IMR-90 (cell line): ENCODE measurements around the gene CCDC102A. TPM values are rescaled to one million over a fixed set of nuclear protein-coding genes. Genes with fewer than 3 reads are reported as not detected.

Source experiments
- ATAC-seq: fragments of 200-7000 bp; cut with Tn5 transposase; 2 replicates; pipeline ENCODE4 v1.9.1; 2020; ENCODE audit warnings: low read depth, mild to moderate bottlenecking, moderate library complexity
- BruUV-seq: library from RNA; stranded (reverse); fragments of 400-500 nt; replicated peaks from 2 replicates; lab custom pipeline; 2021; lab: Mats Ljungman, UMichigan
- CTCF ChIA-PET: fragments of 300-600 bp; formaldehyde crosslinking; extraction: SDS; loops from one replicate; lab custom pipeline; 2021; ENCODE audit warnings: antibody characterized with exemption; lab: Yijun Ruan, JAX
- POLR2A ChIA-PET: fragments of 300-600 bp; sonication (Branson Sonifier 250); formaldehyde crosslinking; loops from one replicate; lab custom pipeline; 2022; ENCODE audit warnings: antibody characterized with exemption; ENCODE audit not compliant: unreplicated experiment; lab: Charles Lee
- DNase-seq: peaks from one replicate; pipeline ENCODE4 v3.0.0; 2013
- H2AFZ ChIP-seq: replicated peaks from 2 replicates; pipeline ENCODE3; 2013; ENCODE audit warnings: low read length, mild to moderate bottlenecking; ENCODE audit not compliant: poor library complexity
- H2AK5ac ChIP-seq: 2 replicates; pipeline ENCODE4 v1.6.1; 2013; ENCODE audit warnings: low read depth, low read length, inconsistent platforms
- H2AK9ac ChIP-seq: replicated peaks from 2 replicates; pipeline ENCODE3; 2013; ENCODE audit warnings: mild to moderate bottlenecking, low read depth, low read length, moderate library complexity; ENCODE audit not compliant: poor library complexity
- H2BK120ac ChIP-seq: 2 replicates; pipeline ENCODE4 v1.6.1; 2013; ENCODE audit warnings: low read depth, low read length, inconsistent platforms
- H2BK15ac ChIP-seq: 3 replicates; pipeline ENCODE4 v1.6.1; 2013; ENCODE audit warnings: low read depth, low read length, inconsistent platforms
- H2BK20ac ChIP-seq: 2 replicates; pipeline ENCODE4 v1.6.1; 2013; ENCODE audit warnings: low read depth, mild to moderate bottlenecking, inconsistent platforms, low read length, moderate library complexity
- H2BK5ac ChIP-seq: 2 replicates; pipeline ENCODE4 v1.6.1; 2013; ENCODE audit warnings: mild to moderate bottlenecking, low read depth, low read length, inconsistent platforms; ENCODE audit not compliant: poor library complexity, severe bottlenecking
- H3K14ac ChIP-seq: replicated peaks from 2 replicates; pipeline ENCODE4 v1.6.1; 2013; ENCODE audit warnings: low read depth, low read length, inconsistent platforms
- H3K18ac ChIP-seq: 2 replicates; pipeline ENCODE4 v1.6.1; 2013; ENCODE audit warnings: low read depth, low read length, control low read depth
- H3K23ac ChIP-seq: 2 replicates; pipeline ENCODE4 v1.6.1; 2013; ENCODE audit warnings: low read depth, low read length, inconsistent platforms
- H3K27ac ChIP-seq: 2 replicates; pipeline ENCODE4 v1.5.1; 2013; ENCODE audit warnings: mild to moderate bottlenecking, control low read depth, low read length; ENCODE audit not compliant: insufficient read depth
- H3K27me3 ChIP-seq: 2 replicates; pipeline ENCODE4 v1.6.1; 2013; ENCODE audit warnings: low read length; ENCODE audit not compliant: control insufficient read depth, insufficient read depth
- H3K36me3 ChIP-seq: 2 replicates; pipeline ENCODE4 v1.6.1; 2013; ENCODE audit warnings: low read length, mixed read lengths; ENCODE audit not compliant: control insufficient read depth, insufficient read depth
- H3K4ac ChIP-seq: 2 replicates; pipeline ENCODE4 v1.6.1; 2013; ENCODE audit warnings: low read depth, low read length, inconsistent platforms
- H3K4me1 ChIP-seq: 2 replicates; pipeline ENCODE4 v1.6.1; 2013; ENCODE audit warnings: low read length, mixed read lengths; ENCODE audit not compliant: control insufficient read depth, insufficient read depth
- H3K4me2 ChIP-seq: 2 replicates; pipeline ENCODE4 v1.6.1; 2013; ENCODE audit warnings: low read depth, mild to moderate bottlenecking, control low read depth, low read length, moderate library complexity
- H3K4me3 ChIP-seq: 2 replicates; pipeline ENCODE4 v1.5.1; 2013; ENCODE audit warnings: low read depth, mild to moderate bottlenecking, control low read depth, low read length, moderate library complexity; ENCODE audit not compliant: insufficient read depth
- H3K56ac ChIP-seq: 2 replicates; pipeline ENCODE4 v1.6.1; 2013; ENCODE audit warnings: low read length, inconsistent platforms; ENCODE audit not compliant: insufficient read depth; ENCODE audit errors: extremely low read depth
- H3K79me1 ChIP-seq, 2 experiments: 2 replicates each; pipeline ENCODE4 v1.6.1; 2013; ENCODE audit warnings: low read length in 2 of 2, inconsistent platforms in 1 of 2, low read depth in 1 of 2
- H3K9ac ChIP-seq: 2 replicates; pipeline ENCODE4 v1.6.1; 2013; ENCODE audit warnings: low read depth, low read length, control low read depth
- H3K9me1 ChIP-seq: 2 replicates; pipeline ENCODE4 v1.6.1; 2013; ENCODE audit warnings: low read length, inconsistent platforms; ENCODE audit not compliant: insufficient read depth
- H3K9me3 ChIP-seq: 2 replicates; pipeline ENCODE4 v1.6.1; 2013; ENCODE audit warnings: low read length; ENCODE audit not compliant: control insufficient read depth, insufficient read depth
- H4K20me1 ChIP-seq: 2 replicates; pipeline ENCODE4 v1.6.1; 2013; ENCODE audit warnings: low read length, inconsistent platforms; ENCODE audit not compliant: insufficient read depth
- H4K5ac ChIP-seq: 2 replicates; pipeline ENCODE4 v1.6.1; 2013; ENCODE audit warnings: mild to moderate bottlenecking, low read depth, low read length, control low read depth
- H4K8ac ChIP-seq, 2 experiments: 2 replicates each; pipeline ENCODE4 v1.6.1; 2013; ENCODE audit warnings: low read depth in 2 of 2, low read length in 2 of 2, control low read depth in 1 of 2, inconsistent platforms in 1 of 2
- H4K91ac ChIP-seq: 2 replicates; pipeline ENCODE4 v1.6.1; 2013; ENCODE audit warnings: low read depth, low read length, inconsistent platforms; ENCODE audit not compliant: insufficient read depth
- BHLHE40 ChIP-seq: fragments of 150-350 bp; IDR thresholded peaks from 2 replicates; pipeline ENCODE4 v1.6.1; 2016; ENCODE audit warnings: mild to moderate bottlenecking, low read depth, low read length
- CEBPB ChIP-seq: IDR thresholded peaks from 2 replicates; pipeline ENCODE4 v1.6.1; 2012; ENCODE audit warnings: low read depth, low read length, improper control_type of control experiment
- CHD1 ChIP-seq: IDR thresholded peaks from 2 replicates; pipeline ENCODE4 v1.6.1; 2012; ENCODE audit warnings: low read depth, low read length, improper control_type of control experiment
- FOS ChIP-seq: fragments of 150-350 bp; IDR thresholded peaks from 2 replicates; pipeline ENCODE4 v1.6.1; 2016; ENCODE audit warnings: low read depth, low read length
- MAFK ChIP-seq: IDR thresholded peaks from 2 replicates; pipeline ENCODE4 v1.6.1; 2012; ENCODE audit warnings: low read depth, low read length, improper control_type of control experiment
- MAZ ChIP-seq: IDR thresholded peaks from 2 replicates; pipeline ENCODE4 v1.6.1; 2012; ENCODE audit warnings: low read depth, mild to moderate bottlenecking, low read length, improper control_type of control experiment, moderate library complexity, borderline replicate concordance
- NFE2L2 ChIP-seq: fragments of 150-350 bp; IDR thresholded peaks from 2 replicates; pipeline ENCODE4 v1.6.1; 2016; ENCODE audit warnings: low read depth, mild to moderate bottlenecking, low read length
- POLR2A ChIP-seq: IDR thresholded peaks from 2 replicates; pipeline ENCODE4 v1.6.1; 2012; ENCODE audit warnings: mild to moderate bottlenecking, low read depth, low read length
- RCOR1 ChIP-seq: IDR thresholded peaks from 2 replicates; pipeline ENCODE4 v1.6.1; 2012; ENCODE audit warnings: mild to moderate bottlenecking, low read length, improper control_type of control experiment; ENCODE audit not compliant: insufficient replicate concordance
- WGBS, 2 experiments: methylation state at CpG; one replicate each; pipeline versions ENCODE4 v1.1.5 to v1.1.7; 2013; ENCODE audit warnings: missing lambda C conversion rate in 2 of 2; ENCODE audit not compliant: insufficient read length in 1 of 2; ENCODE audit errors: extremely low coverage in 2 of 2; 5-methylcytosine and 5-hydroxymethylcytosine counted together
- dilution Hi-C: fragments of 300-500 bp; cut with HindIII; formaldehyde crosslinking; loops from one replicate; pipeline ENCODE4 v1.14.3; 2018; ENCODE audit warnings: low sequenced_read_pairs; ENCODE audit not compliant: unreplicated experiment
- in situ Hi-C: fragments of 300-500 bp; cut with MboI; formaldehyde crosslinking; loops from 3 replicates; pipeline ENCODE4 v1.14.3; 2019; ENCODE audit warnings: low sequenced_read_pairs, inconsistent platforms, mixed read lengths
- intact Hi-C: fragments of 100-400 bp; cut with micrococcal nuclease; formaldehyde crosslinking; loops from 2 replicates; pipeline ENCODE4 v1.10.0; 2022
- polyA plus RNA-seq, 3 experiments: library from polyadenylated mRNA; depleted of rRNA; stranded (reverse); fragments of >200 nt; gene quantifications; 2 replicates each; pipeline ENCODE4 v1.2.3, GENCODE V29; 2012; ENCODE audit warnings: low replicate concordance in 1 of 3
- total RNA-seq: library from RNA; depleted of rRNA; stranded (reverse); fragments of >200 nt; gene quantifications from 2 replicates; pipeline ENCODE4 v1.2.3, GENCODE V29; 2012
- TF ChIP-seq, protein P1 (sequence below): fragments of 150-350 bp; IDR thresholded peaks from 2 replicates; pipeline ENCODE4 v1.6.1; 2017; ENCODE audit warnings: mild to moderate bottlenecking, antibody characterized with exemption, low read length, low read depth
- TF ChIP-seq, protein P2 (sequence below): fragments of 150-350 bp; IDR thresholded peaks from 2 replicates; pipeline ENCODE4 v1.6.1; 2016; ENCODE audit warnings: low read depth, mild to moderate bottlenecking, low read length, moderate library complexity, borderline replicate concordance
- TF ChIP-seq, protein P3 (sequence below): conservative IDR thresholded peaks from 2 replicates; pipeline ENCODE4 v1.5.1; 2012; ENCODE audit warnings: mild to moderate bottlenecking, low read depth, low read length, improper control_type of control experiment

The CCDC102A gene
- total and polyA plus RNA-seq, 2 of the 4 experiments (the other 2 are of a cell fraction), result 5.4 to 8.5 TPM

DNA sequence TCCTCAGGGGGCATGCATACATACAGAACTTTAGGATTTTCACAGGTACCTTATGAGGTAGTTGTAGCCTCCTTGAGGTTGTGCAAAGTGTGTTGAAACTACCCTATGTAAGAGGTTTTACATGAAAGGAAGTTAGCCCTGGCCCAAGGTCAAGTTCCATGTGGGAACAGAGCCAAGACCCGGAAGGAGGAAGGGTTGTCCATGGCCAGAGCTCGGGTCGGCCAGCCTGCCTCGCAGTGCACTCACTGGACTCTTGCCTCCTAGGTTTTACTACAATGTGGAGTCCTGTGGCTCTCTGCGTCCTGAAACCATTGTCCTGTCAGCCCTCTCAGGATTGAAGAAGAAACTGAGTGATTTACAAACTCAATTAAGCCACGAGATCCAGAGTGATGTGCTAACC, 65.7 kb downstream of the CCDC102A start:
- CTCF ChIA-PET, result no interaction called here
- ATAC-seq, result no peak
- no peak for DNase-seq

More for the DNA sequence above, 65.7 kb downstream of the CCDC102A start:
- Histone ChIP-seq H2BK5ac (no peak overlapping the region), H3K4ac (no peak overlapping the region), H2BK20ac (no peak overlapping the region), H3K14ac (no peak overlapping the region), H3K27me3 (no peaks in the 10 kb centered on the region), H3K18ac (no peak overlapping the region), H2AFZ (no peak overlapping the region), H4K91ac (no peak overlapping the region), H3K4me1 (no peaks in the 10 kb centered on the region), H3K9ac (no peak overlapping the region), H3K9me3 (no peaks in the 10 kb centered on the region), H3K4me2 (no peak overlapping the region), H2BK120ac (no peak overlapping the region), H4K20me1 (0 out of 2 replicates have a peak, but pooled peaks cover 12% of the 10 kb centered on the region), H2BK15ac (no peak overlapping the region), H4K8ac (no peak overlapping the region), H2AK5ac (no peak overlapping the region), H3K36me3 (peaks cover 62% of the 10 kb centered on the region), H3K9me1 (no peaks in the 10 kb centered on the region), H3K23ac (no peak overlapping the region), H3K79me1 (peaks cover 7 to 20% of the 10 kb centered on the region in 2 experiments), H2AK9ac (no peak overlapping the region), H3K27ac (no peak overlapping the region), H3K56ac (no peak overlapping the region), H3K4me3 (no peak overlapping the region), H4K5ac (no peak overlapping the region)
- TF ChIP-seq CHD1 (no peak), MAZ (no peak), RCOR1 (no peak), POLR2A (no peak), MAFK (no peak), FOS (no peak), CEBPB (no peak), BHLHE40 (no peak), NFE2L2 (no peak)
- TF ChIP-seq, protein P1, sequence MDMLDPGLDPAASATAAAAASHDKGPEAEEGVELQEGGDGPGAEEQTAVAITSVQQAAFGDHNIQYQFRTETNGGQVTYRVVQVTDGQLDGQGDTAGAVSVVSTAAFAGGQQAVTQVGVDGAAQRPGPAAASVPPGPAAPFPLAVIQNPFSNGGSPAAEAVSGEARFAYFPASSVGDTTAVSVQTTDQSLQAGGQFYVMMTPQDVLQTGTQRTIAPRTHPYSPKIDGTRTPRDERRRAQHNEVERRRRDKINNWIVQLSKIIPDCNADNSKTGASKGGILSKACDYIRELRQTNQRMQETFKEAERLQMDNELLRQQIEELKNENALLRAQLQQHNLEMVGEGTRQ, result no peak
- TF ChIP-seq, protein P2, sequence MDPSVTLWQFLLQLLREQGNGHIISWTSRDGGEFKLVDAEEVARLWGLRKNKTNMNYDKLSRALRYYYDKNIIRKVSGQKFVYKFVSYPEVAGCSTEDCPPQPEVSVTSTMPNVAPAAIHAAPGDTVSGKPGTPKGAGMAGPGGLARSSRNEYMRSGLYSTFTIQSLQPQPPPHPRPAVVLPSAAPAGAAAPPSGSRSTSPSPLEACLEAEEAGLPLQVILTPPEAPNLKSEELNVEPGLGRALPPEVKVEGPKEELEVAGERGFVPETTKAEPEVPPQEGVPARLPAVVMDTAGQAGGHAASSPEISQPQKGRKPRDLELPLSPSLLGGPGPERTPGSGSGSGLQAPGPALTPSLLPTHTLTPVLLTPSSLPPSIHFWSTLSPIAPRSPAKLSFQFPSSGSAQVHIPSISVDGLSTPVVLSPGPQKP, result no peak
- TF ChIP-seq, protein P3, sequence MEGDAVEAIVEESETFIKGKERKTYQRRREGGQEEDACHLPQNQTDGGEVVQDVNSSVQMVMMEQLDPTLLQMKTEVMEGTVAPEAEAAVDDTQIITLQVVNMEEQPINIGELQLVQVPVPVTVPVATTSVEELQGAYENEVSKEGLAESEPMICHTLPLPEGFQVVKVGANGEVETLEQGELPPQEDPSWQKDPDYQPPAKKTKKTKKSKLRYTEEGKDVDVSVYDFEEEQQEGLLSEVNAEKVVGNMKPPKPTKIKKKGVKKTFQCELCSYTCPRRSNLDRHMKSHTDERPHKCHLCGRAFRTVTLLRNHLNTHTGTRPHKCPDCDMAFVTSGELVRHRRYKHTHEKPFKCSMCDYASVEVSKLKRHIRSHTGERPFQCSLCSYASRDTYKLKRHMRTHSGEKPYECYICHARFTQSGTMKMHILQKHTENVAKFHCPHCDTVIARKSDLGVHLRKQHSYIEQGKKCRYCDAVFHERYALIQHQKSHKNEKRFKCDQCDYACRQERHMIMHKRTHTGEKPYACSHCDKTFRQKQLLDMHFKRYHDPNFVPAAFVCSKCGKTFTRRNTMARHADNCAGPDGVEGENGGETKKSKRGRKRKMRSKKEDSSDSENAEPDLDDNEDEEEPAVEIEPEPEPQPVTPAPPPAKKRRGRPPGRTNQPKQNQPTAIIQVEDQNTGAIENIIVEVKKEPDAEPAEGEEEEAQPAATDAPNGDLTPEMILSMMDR, result no peak
- BruUV-seq, result no TSS peak
- intact Hi-C loops, result no loop called here
- 80% methylated on average over 2 of the region's 6 CpGs; no CpG with 5 or more reads in 1 of the 2 experiments for WGBS, 2 experiments
- dilution Hi-C loops, result no loop called here
- POLR2A ChIA-PET, result no interaction called here
- in situ Hi-C loops, result no loop called here
